ENCODE measurements around the gene CDKN1B. TPM values are rescaled to one million over a fixed set of nuclear protein-coding genes. Genes with fewer than 3 reads are reported as not detected.
A peak's percentile ranks its signal among the peaks of the same experiment; 100 is the strongest.

The CDKN1B gene
- total RNA-seq, 4 donors from 2014 or later, result 37.7 to 66.0 (median 48.1) TPM

GRCh38 chr12:12701457-12701856 lies 15.7 kb upstream of the CDKN1B start:
- Histone ChIP-seq H3K9me3 (no peaks in the 10 kb centered on the region), H3K4me3 (no peak overlapping the region), H3K4me1 (peaks cover 0 to 14% (median 0%) of the 10 kb centered on the region in 4 donors), H3K27me3 (no peaks in the 10 kb centered on the region), H3K27ac (no peak overlapping the region), H3K36me3 (no peaks in the 10 kb centered on the region)
- DNase-seq, result no peak
- no peak for TF ChIP-seq CTCF (IDR thresholded peaks at IDR 0.05)
- no peak for TF ChIP-seq POLR2A (IDR thresholded peaks at IDR 0.05)

GRCh38 chr12:12704593-12705230 lies 12.5 kb upstream of the CDKN1B start:
- no peaks in the 10 kb centered on the region for H3K27me3 ChIP-seq
- DNase-seq, result peak in 2 of 3 donors; percentile 48 to 78
- H3K4me3 ChIP-seq, result no peak overlapping the region
- peaks cover 0 to 10% (median 0%) of the 10 kb centered on the region in 4 donors for H3K4me1 ChIP-seq
- no peaks in the 10 kb centered on the region for H3K36me3 ChIP-seq
- H3K9me3 ChIP-seq, result no peaks in the 10 kb centered on the region
- peak; percentile 57 to 100 (median 90) for TF ChIP-seq CTCF (IDR thresholded peaks at IDR 0.05)
- no peak for TF ChIP-seq POLR2A (IDR thresholded peaks at IDR 0.05)
- H3K27ac ChIP-seq, result peak overlapping the region in 2 of 4 donors; percentile 55 to 68

DNA sequence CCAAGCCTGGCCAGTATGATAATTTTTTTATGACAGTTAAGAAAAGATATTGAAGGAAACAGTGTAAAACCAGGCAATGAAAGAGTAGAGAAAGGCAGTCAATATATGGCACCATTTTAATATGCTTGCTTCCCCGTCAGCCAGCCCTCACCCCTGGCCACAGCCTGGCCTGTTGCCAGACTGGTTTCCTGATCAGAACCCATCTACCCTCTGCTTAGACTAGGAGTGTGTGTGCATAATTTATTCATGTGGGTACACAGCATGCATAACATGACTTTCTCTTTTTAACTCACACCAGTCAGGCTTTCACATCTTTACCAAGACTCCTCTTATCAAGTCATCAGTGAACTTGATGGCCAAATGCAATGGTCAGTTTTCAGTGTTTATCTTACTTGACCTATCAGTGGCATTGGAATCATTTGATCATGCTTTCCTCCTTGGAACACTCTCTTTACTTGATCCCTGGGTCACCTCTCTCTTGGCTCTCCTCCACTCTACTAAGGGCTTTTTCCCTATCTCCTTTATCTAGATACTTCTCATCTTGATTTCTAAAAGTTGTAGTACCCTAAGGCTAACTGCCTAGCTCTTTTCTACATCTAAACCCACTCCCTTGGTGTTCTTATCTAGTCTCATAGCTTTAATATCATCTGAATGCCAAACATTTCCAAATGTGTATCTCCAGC lies 11.2 kb upstream of the CDKN1B start:
- H3K9me3 ChIP-seq, result no peaks in the 10 kb centered on the region
- peaks cover 0 to 10% (median 0%) of the 10 kb centered on the region in 4 donors for H3K4me1 ChIP-seq
- H3K27ac ChIP-seq, result no peak overlapping the region
- H3K36me3 ChIP-seq, result no peaks in the 10 kb centered on the region
- DNase-seq, result peak in 2 of 3 donors; percentile 67 to 81
- no peaks in the 10 kb centered on the region for H3K27me3 ChIP-seq
- no peak overlapping the region for H3K4me3 ChIP-seq
- no peak for TF ChIP-seq CTCF (IDR thresholded peaks at IDR 0.05)
- TF ChIP-seq POLR2A (IDR thresholded peaks at IDR 0.05), result no peak

DNA sequence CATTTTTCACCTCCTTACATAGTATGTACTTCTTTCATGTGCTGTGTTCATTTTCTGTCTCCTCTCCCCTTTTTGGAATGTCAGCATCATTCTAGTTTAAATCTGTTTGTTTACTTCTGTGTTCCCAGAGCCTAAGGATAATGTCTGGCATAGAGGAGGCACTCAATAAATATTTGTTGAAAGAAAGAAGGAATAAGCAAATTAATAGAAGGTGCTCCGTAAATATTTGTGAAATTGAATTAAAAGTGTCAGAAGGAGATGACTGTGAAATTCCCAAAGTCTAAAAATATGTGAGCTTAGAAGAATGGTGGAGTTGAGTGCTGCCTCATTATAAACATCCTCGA lies 3.3 kb upstream of the CDKN1B start:
- TF ChIP-seq POLR2A (IDR thresholded peaks at IDR 0.05), result no peak
- TF ChIP-seq CTCF (IDR thresholded peaks at IDR 0.05), result no peak
- no peaks in the 10 kb centered on the region for H3K27me3 ChIP-seq
- peak overlapping the region; percentile 72 to 91 (median 84) for H3K4me3 ChIP-seq
- no peaks in the 10 kb centered on the region for H3K9me3 ChIP-seq
- DNase-seq, result no peak
- peaks cover 0 to 30% (median 8%) of the 10 kb centered on the region in 4 donors for H3K4me1 ChIP-seq
- H3K36me3 ChIP-seq, result no peaks in the 10 kb centered on the region
- peak overlapping the region; percentile 96 to 100 (median 99) for H3K27ac ChIP-seq

GRCh38 chr12:12714276-12715021 lies 2.7 kb upstream of the CDKN1B start:
- H3K4me3 ChIP-seq, result peak overlapping the region; percentile 72 to 91 (median 84)
- H3K4me1 ChIP-seq, result peaks cover 0 to 30% (median 8%) of the 10 kb centered on the region in 4 donors
- TF ChIP-seq CTCF (IDR thresholded peaks at IDR 0.05), result peak in 3 of 6 experiments; percentile 7 to 37 (median 20)
- TF ChIP-seq POLR2A (IDR thresholded peaks at IDR 0.05), result peak; percentile 48 to 68
- H3K27ac ChIP-seq, result peak overlapping the region; percentile 96 to 100 (median 99)
- H3K27me3 ChIP-seq, result no peaks in the 10 kb centered on the region
- no peaks in the 10 kb centered on the region for H3K9me3 ChIP-seq
- peak; percentile 67 to 92 (median 83) for DNase-seq
- no peaks in the 10 kb centered on the region for H3K36me3 ChIP-seq
